Measurements from ENCODE around the gene NDUFAF7.
"Not testable (repeated sequence)": the region's sequence is repeated elsewhere in the genome, so short reads cannot be mapped to it uniquely, and the experiment has no call there.

NDUFAF7 gene, protein sequence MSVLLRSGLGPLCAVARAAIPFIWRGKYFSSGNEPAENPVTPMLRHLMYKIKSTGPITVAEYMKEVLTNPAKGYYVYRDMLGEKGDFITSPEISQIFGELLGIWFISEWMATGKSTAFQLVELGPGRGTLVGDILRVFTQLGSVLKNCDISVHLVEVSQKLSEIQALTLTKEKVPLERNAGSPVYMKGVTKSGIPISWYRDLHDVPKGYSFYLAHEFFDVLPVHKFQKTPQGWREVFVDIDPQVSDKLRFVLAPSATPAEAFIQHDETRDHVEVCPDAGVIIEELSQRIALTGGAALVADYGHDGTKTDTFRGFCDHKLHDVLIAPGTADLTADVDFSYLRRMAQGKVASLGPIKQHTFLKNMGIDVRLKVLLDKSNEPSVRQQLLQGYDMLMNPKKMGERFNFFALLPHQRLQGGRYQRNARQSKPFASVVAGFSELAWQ

DNA sequence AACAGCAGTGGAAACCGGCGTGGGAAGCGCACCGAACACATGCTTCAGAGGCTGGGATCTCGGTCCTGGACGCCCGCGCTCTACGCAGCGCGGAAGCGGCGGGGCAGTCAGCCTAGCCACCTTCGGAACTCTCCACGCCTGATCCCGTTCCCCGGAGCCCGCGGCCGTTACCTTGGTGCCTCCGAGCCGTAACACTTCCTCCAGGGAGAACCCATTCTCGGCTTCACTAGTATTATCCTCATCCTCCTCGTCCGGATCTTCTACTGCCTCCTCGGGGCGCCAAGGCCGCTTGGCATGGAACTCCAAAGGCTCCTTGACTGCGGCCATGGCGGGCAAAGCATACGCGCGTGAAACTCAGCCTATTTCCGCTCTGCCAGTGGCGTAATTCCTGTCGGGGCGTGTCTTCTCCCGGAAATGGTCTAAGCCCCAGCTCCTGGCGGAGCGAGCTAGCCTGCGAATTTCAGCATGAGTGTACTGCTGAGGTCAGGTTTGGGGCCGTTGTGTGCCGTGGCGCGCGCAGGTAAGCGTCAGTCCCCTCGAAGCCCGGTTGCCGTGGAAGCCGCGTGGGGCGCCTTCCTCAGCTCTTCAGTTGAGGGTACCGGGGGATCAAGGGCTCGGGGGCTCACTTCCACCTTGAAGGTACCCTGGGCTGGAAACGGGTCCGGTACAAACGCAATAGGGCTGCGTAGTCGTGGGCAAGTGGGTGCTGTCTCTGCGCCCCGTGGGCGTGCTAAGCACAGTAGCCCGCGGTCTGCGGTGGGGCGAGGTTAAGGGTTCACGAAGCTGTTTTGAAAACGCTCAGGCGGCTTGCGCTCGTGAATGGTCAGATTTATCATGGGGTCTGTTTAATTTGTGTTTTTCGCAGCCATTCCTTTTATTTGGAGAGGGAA is at the start of gene NDUFAF7, which contains the start of gene CEBPZ:
Gene NDUFAF7 (plus strand): TSS at position 418 of the 890 bp plus-strand sequence. CDS start 48 bp downstream, at position 466.
Gene CEBPZ (minus strand): TSS at position 356 of the 890 bp plus-strand sequence. CDS start 29 bp downstream, at position 327.
- no peak for FAIRE-seq

DNA sequence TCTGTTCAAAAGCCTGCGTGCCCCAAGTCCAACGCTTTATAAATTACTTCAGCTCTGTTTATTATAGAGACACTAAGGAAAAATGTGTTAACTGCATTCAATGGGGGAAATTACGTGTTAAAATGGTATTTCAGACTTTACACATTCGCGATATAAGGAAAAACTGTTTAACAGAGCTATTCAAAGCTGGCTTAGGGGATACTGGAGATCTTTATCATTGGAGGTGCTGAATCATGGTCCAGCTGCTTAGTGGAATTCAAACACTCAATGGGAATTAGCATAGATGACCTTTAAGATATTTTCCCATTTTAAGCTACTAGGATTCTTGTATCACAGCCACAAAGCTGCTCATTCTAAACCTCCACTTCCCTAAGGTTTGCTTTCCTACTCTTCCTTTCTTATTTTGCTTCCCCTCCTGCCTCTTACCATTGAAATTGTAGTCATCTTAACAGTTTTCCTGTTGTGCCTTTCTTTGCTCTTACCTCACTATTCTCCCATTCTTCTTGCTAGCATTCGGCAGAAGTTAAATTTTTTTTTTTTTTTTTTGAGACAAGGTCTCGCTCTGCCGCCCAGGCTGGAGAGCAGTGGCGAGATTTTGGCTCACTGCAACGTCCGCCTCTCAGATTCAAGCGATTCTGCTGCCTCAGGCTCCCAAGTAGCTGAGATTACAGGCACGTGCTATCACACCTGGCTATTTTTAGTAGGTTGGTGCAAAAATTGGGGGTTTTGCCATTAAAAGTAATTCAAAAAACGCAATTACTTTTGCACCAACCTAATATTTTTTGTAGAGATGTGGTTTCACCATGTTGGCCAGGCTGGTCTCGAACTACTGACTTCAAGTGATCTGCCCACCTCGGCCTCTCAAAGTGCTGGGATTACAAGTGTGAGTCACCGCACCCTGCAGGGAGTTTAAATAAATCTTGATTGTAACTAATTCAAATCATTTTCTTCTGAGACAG is 49.5 kb upstream of the NDUFAF7 start:
- FAIRE-seq = no peak

DNA sequence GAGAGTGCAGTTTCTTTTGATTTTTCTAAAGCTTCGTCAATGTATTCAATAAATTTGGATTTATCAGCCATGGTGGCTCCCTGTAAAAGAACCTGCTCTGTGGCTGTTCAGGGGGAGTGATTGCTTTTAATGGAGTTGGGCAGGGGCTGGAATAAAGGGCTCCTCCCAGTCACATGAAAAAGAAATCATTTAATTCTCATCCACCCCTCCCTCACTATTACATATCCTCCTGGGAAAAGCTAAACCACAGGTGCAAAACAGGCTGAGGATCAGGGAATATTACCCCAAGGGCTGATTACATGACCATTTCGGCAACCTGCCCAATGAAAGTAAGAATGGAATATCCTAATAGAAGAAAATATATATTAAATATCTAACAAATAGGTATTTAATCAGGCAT is 42.9 kb upstream of the NDUFAF7 start, which contains the start of gene SULT6B1:
Gene SULT6B1 (minus strand): TSS at position 101 of the 400 bp plus-strand sequence. CDS start 30 bp downstream, at position 71.
- no peak for FAIRE-seq

DNA sequence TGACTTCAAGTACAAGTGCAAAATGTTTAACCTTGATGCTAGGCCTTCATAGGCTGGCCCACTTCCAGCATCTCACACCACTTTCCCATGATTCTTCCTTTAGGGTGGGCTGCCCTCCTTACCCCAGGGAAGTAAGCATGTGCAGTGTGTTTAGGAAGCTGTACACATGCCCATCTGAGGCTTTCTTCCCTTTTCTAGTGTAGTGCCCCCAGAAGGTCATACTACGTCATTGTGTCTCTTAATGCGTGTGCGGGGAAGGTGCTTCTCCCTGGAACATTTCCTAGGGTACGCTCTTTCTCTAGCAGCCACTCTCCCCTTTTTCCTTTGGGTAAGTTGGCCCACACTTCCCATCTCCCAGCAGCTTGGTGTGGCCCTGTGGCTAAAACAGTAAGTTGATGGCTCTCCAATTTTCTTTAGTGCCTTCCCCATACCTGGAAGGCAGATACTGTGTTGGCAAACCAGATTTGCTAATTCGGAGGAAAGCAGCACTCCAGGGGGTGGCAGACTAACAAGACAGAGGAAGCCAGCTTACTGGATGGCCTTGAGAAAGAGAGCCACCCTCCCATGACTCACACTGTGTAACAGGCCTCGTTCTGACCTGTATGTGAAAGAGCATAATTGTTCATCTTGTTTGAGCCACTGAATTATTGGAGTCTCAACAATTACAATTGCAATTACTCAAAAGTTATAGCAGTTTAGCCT is 41.9 kb upstream of the NDUFAF7 start:
- FAIRE-seq = no peak

DNA sequence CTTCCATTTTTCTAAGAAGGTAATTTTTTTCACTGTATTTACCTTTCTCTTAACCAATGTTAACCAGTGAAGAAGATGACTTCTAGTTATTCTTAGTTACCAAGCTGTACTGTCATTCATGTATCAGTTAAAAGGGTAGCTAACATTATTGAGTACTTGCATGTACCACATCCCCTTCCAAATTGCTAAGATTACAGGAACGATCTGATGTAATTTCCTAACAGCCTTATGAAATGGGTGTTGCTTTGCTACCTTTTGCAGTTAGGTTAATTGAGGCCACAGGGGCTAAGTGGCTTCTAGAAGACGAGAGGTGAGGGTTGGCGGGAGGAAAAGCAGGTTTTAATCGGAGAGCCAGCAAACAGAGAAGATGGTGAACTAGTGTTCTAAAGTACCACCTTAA is 41.2 kb upstream of the NDUFAF7 start:
- no peak for FAIRE-seq

DNA sequence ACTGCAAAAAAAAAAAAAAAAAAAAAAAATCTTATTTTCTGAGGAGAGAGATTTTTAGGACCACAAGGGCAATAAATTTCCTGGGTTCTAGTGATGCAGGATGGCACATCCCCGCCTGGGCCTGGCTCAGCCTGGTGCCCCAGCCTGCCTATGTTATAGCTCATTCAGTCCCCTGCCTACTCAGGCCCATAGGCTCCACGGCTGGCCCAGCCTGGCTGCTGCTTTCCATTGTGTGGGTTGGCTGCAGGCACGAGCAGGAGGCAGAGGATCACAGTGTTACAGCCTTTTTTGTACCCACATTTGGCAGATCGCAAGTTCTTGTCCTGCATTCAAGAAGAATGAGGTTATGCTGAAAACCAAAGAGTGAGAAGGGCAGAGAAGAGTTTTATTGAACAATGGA is 40.2 kb upstream of the NDUFAF7 start:
- no peak for FAIRE-seq

DNA sequence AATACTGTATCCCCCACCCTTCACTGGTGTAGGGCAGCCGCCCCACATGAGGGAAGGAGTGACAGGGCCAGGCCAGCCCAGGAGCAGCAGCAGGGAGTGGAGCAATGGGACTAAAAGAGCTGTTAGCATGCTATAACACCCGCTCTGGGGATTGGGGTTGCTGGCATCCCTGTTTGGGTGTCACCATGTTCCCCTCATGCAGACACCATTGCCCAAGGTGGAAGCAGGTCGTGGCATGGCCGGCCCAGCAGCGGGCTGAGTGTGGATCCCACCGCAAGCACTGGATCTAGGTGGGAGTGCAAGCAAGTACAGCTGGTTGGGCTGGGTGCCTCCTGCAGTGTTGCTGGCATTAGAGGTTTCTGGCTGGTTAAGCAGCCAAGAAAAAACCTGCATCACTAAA is 39.7 kb upstream of the NDUFAF7 start:
- FAIRE-seq = no peak

DNA sequence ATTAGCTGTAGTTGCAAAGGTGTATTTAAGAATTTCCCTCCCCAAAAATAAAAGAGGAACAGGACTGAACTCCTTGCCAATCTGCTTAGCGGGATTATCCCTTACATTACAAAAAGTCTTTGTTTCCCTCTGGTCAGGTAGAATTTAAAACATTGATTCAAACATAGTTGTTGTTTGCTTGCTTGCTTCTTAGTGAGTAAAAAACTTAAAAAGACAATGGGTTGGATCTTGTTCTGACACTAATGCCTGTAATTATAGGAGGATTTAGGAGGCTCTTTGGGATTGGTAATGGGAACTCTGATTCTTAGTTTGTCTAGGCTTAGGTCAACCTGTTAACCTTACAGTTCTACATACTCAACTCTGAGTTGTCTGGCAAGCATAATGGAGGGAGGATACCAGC is 38.9 kb upstream of the NDUFAF7 start:
- FAIRE-seq = no peak

DNA sequence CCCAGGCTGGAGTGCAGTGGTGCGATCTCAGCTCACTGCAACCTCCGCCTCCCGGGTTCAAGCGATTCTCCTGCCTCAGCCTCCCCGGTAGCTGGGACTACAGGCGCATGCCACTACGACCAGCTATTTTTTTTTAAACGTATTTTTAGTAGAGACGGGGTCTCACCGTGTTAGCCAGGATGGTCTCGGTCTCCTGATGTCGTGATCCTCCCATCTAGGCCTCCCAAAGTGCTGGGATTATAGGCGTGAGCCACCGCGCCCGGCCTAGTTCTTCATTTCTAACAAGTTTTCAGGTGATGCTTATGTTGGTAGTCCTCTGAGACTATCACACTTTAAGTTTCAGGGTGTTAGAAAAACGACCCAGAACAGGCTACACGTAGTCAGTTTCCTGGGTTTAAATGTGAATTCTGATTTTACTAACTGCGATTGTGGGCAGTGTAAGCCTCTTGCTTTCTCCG is 35.6 kb upstream of the NDUFAF7 start:
- FAIRE-seq = not testable (repeated sequence)

DNA sequence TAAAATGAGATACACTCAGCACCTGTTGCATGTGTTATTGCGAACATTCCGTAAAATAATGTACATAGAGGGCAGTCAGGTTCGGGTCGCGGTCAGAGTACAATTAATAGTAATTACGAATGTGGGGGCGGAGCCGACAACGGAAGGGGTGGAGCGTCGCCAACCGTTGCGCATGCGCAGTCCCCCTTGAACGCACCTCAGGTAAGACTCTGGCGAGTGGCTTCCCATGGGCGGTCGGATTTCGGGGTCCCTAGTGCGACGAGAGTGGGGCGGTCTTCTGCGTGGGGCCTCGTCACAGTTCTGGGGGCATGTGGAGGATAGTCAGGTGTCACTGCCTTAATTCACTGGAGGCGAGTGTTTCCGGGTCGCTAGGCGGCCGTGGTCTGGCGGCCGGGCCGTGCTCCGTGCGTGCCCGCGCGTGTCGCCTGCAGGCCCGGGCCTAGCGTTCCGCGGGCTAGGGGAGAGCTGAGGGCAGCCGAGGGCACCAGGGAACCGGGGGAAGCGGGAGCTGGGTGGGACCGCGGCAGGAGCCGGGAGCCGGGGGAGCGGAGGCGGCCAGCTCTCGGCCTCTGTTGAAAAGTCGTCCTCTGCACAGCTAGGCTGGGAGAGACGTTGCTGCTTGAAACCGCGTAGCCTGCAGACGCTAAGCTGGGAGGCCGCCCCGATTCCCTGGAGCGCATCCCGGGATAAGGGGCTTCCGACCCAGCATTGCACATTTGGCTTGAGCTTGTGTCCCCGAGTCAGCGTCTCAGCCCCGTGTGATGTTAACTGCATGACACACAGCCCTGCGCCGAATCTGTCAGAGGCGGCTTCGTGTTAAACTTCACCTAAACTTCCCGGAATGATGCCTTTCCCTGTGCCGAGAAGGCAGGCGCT is 34.9 kb upstream of the NDUFAF7 start, which contains the start of gene CEBPZOS:
Gene CEBPZOS (plus strand): TSS at position 177 of the 876 bp plus-strand sequence. CDS start 3,209 bp downstream, outside the sequence.
- FAIRE-seq = no peak

DNA sequence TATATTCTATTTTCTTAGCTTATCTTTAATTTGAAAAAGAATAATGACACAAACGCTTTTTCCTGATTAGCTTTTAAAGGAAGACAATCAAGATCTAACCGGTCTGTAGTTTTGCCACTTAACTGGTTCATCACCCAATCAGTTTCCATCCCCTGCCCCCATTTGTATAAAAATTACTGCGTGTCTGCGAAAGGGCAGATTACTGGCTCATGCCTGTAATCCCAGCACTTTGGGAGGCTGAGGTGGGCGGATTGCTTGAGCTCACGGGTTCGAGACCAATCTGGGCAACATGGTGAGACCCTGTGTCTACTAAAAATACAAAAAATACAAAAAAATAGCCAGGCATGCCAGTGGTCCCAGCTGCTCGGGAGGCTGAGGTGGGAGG is 32.8 kb upstream of the NDUFAF7 start:
- FAIRE-seq = no peak

DNA sequence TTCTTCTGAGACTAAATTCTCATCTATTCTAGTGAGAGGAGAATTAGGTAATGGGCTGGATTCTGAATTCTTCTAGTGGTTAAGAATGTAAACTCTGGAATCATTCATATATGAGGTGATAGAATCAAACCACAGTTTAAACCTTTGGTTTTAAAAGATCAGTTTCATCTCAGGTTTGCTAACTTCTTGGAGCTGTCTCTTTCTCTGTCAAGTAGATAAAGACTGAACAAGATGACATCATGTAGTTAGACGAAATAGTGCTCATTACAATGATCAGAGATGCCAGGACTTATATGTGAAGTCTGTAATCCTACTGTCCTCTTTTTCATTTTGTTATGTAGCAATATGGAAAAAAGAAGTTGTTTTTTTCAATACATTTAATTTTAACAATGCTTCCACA is 30.2 kb upstream of the NDUFAF7 start:
- no peak for FAIRE-seq

DNA sequence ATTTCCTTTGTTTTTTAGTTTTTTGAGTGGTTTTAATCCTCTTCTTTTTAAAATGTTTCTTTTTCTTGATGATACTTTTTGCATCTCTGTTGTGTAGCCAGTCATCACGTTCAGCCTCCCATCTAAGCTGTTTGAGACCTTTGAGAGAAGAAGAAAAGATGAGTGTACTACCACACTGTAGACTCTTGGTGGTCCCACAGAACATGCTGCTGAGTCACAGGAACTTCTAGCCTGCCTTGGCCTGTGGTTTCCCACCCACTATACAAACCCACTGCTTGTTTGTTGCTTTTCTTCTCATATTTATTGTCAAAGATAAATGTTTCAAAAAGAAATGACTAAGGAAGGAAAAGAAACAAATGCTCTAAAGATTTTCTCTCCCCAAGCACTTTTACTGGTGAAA is 29.7 kb upstream of the NDUFAF7 start:
- no peak for FAIRE-seq

DNA sequence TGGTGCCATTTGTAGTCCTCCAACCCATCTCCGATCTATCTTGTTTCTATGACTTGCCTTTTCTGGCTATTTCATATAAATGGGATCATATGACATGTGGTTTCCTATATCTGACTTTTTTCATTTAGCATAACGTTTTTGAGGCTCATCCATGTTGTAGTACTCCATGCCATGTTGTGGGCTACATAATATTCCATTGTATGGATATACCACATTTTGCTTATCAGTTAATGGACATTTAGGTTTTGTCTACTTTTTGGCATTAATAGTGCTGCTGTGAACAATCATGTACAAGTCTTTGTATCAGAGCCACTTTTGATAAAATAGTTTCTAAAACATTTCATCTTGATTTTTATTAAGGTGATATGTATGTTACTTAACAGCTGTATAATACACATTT is 27.8 kb upstream of the NDUFAF7 start:
- FAIRE-seq = no peak

DNA sequence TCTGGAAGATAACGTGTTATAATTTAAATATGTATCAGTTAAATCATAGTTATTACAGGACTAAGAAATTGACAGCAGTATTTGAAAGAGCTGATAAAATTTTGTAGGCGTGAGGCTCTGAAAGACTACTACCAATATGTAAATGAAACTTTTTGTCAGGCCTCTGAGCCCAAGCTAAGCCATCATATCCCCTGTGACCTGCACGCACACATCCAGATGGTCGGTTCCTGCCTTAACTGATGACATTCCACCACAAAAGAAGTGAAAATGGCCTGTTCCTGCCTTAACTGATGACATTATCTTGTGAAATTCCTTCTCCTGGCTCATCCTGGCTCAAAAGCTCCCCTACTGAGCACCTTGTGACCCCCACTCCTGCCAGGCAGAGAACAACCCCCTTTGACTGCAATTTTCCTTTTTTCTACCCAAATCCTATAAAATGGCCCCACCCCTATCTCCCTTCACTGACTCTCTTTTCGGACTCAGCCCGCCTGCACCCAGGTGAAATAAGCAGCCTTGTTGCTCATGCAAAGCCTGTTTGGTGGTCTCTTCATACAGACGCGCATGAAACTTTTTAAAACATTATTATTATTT is 26.3 kb upstream of the NDUFAF7 start:
- FAIRE-seq = not testable (repeated sequence)

DNA sequence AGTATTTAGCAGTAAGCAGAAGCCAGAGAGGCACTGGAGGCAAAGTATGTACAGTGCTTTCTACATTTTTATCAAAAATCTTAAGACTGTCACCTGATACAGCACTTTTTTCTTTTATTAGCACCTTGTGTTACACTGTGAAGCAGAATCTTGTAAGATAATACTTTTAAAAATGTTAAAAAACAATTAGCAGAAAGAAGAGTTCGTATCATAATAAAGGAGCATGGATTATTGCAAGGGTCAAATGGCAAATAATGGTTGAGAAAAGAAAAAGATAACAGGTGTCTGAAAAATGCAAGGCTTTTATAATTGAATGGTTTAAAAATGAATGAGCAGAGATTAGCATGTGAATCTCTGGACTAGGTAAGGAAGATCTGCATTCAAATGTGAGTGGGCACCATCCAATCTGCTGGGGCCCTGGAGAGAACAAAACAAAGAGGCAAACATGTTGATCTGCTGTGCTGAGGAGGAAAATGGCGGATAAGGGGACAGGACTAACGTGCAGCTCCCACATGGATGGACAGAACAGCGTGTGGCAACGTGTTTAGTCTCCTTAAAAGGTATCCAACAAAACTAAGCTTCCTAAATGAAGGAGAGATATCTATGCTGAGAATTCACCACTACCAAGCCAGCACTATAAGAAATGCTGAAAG is 25.6 kb upstream of the NDUFAF7 start:
- FAIRE-seq = no peak

DNA sequence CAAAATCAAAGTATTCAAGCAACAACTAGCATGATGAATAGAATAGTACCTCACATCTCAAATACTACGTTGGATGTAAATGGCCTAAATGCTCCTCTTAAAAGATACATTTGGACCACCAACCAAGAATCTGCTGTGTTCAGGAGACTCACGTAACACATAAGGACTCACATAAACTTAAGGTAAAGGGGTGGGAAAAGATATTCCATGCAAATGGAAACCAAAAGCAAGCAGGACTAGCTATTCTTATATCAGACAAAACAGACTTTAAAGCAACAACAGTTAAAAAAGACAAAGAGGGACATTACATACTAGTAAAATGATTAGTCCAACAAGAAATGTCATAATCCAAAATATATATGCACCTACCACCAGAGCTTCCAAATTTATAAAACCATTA is 24.7 kb upstream of the NDUFAF7 start:
- FAIRE-seq = not testable (repeated sequence)

DNA sequence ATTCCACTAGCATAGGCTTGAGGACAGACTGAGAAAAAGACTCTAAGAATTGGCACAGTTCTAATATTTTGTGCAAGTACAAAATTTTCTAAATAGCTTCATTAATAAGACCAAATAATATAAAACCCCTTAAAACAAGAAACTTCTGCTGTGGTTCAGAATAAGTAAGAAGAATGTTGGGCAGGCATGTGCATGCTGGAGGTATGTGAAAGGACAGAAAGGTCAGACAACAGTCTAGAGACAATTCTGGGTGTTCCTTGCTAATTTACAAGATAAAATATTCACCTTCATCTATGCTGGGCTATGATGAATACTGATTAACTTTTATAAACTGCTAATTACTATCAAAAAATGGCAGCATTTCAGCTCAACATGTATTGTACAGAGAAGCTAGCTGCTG is 20.2 kb upstream of the NDUFAF7 start:
- no peak for FAIRE-seq

DNA sequence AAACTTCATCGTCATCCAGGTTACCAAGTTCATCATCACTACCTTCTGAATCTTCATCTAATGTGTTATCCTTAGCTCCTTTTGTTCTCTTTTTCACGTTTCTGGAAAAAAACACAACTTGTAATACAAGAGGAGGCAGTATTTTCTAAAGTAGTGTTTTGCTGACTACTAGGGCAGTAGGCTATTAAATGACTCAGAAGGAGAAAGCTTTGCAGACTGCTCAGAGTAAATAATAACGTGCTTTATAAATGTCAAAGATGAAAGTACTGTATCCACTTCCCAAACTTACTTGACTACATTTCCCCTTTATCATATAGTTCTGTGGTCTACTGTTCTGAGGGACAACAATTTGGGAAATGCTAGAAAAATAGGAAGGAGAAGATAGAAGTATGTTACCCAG is 19.5 kb upstream of the NDUFAF7 start:
- FAIRE-seq = no peak
